IPS-11a (cell line): ENCODE measurements around the gene ATXN1.

Experiments
- H3K4me3 ChIP-seq: one replicate; pipeline ENCODE4 v1.5.1; 2013; ENCODE audit warnings: low read depth, low read length, control low read depth

The ATXN1 gene

GRCh38 chr6:16295060-16295459 is 466.2 kb downstream of the ATXN1 start:
- no peak overlapping the region for H3K4me3 ChIP-seq

GRCh38 chr6:16294371-16294770 is 466.9 kb downstream of the ATXN1 start:
- H3K4me3 ChIP-seq = no peak overlapping the region

GRCh38 chr6:16292942-16293341 is 468.3 kb downstream of the ATXN1 start:
- H3K4me3 ChIP-seq = no peak overlapping the region

- H3K4me3 ChIP-seq = no peak overlapping the region
Observed at GRCh38 chr6:16292432-16292831, 468.8 kb downstream of the ATXN1 start.

- H3K4me3 ChIP-seq = no peak overlapping the region
Observed at GRCh38 chr6:16291739-16292138, 469.5 kb downstream of the ATXN1 start.

- H3K4me3 ChIP-seq = no peak overlapping the region
Observed at GRCh38 chr6:16288163-16288562, 473.1 kb downstream of the ATXN1 start.

GRCh38 chr6:16286151-16286522 is 475.1 kb downstream of the ATXN1 start:
- no peak overlapping the region for H3K4me3 ChIP-seq

GRCh38 chr6:16285467-16286150 is 475.7 kb downstream of the ATXN1 start:
- H3K4me3 ChIP-seq = no peak overlapping the region

- H3K4me3 ChIP-seq = no peak overlapping the region
Observed at GRCh38 chr6:16284472-16284871, 476.8 kb downstream of the ATXN1 start.

GRCh38 chr6:16282370-16282769 is 478.9 kb downstream of the ATXN1 start:
- H3K4me3 ChIP-seq = no peak overlapping the region

GRCh38 chr6:16279243-16279642 is 482.0 kb downstream of the ATXN1 start:
- no peak overlapping the region for H3K4me3 ChIP-seq

GRCh38 chr6:16278750-16279149 is 482.5 kb downstream of the ATXN1 start:
- no peak overlapping the region for H3K4me3 ChIP-seq

GRCh38 chr6:16278048-16278724 is 483.1 kb downstream of the ATXN1 start:
- no peak overlapping the region for H3K4me3 ChIP-seq

GRCh38 chr6:16277101-16277981 is 483.9 kb downstream of the ATXN1 start:
- H3K4me3 ChIP-seq = no peak overlapping the region

GRCh38 chr6:16274885-16275589 is 486.2 kb downstream of the ATXN1 start:
- no peak overlapping the region for H3K4me3 ChIP-seq

GRCh38 chr6:16274483-16274882 is 486.8 kb downstream of the ATXN1 start:
- H3K4me3 ChIP-seq = no peak overlapping the region

GRCh38 chr6:16273256-16273655 is 488.0 kb downstream of the ATXN1 start:
- H3K4me3 ChIP-seq = no peak overlapping the region

- H3K4me3 ChIP-seq = no peak overlapping the region
Observed at GRCh38 chr6:16272201-16272600, 489.1 kb downstream of the ATXN1 start.

GRCh38 chr6:16271428-16271827 is 489.8 kb downstream of the ATXN1 start:
- no peak overlapping the region for H3K4me3 ChIP-seq

GRCh38 chr6:16270178-16270794 is 491.0 kb downstream of the ATXN1 start:
- H3K4me3 ChIP-seq = no peak overlapping the region
